T47D (cell line): ENCODE measurements around the gene SHMT1.

ENCODE experiments used
- DNase-seq, 2 experiments: peaks; one replicate each; pipeline versions ENCODE4 v3.0.0 to v3.0.0-alpha.2; 2011 to 2012; ENCODE audit warnings: low read depth in 1 of 2, low spot score in 1 of 2
- JUND ChIP-seq: IDR thresholded peaks from 2 replicates; pipeline ENCODE4 v1.6.1; 2012; ENCODE audit warnings: low read depth
- in situ Hi-C: cut with HindIII; loops from 2 replicates; pipeline ENCODE4 v1.10.0; 2016; ENCODE audit warnings: low sequenced_read_pairs, low pct_unique_long_range_greater_than_20kb

SHMT1 gene

DNA sequence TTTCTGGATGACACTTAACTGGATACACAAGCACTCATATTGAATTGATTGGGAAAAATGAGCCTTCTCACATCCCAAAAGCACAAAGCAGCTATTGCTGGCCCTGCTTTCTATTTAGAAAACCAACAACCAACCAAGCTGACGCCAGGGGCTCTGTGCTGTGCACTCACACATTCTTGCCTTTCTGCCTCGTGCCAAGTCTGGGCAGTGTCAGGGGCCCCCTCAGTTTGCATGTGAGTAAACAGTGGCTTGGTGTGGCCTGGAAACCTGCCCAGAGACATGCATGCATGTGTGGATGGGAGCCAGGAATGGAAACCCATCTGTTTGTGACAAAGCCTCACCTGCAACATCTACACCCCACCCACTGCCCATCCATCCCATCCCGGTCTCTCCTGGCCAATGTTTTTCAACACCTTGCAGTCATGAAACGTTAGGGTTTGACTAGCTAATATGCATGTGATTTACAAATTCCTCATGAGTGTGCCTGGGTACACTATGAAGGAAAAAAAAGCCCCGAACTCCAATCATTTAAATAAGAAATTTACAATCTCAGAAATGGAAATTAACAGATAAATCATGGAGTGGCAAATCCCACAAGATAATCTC, 82.5 kb downstream of the SHMT1 start:
- DNase-seq = no peak
- in situ Hi-C loops = no loop called here
- TF ChIP-seq JUND = no peak

DNA sequence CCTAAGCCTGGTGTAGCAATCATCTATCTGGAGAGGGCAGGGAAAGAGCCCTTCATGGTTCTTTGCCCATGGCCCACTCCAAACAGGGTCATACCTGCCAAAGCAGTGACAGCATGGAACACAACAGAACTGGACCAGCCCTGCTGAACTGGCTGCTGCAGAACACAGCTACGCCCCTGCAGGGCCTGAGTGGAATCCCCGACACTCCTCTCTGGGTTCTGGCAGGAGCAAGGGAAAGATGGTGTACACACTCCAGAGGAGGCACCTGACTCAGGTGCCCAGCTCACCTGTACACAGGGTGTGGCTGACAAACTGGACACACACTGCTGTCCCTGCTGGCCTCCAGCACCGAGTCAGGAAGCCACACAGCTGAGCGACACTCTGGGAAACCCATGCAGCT, 83.1 kb downstream of the SHMT1 start:
- in situ Hi-C loops = no loop called here
- no peak for DNase-seq
- no peak for TF ChIP-seq JUND

DNA sequence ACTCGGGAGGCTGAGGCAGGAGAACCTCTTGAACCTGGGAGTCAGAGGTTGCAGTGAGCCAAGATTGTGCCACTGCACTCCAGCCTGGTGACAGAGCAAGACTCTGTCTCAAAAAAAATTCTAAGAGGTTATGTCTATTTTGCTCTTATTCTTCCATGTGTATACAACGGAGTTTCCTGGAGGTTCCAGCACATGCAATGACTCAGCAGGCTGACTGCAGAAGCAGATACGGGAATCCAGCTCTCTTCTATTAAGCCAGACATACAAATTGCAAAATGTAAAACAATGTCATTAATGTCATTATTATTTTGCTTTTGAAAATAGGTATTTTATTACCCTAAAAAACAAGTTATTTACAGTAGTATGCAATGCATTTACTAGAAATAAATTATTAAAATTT, 84.5 kb downstream of the SHMT1 start:
- no peak for TF ChIP-seq JUND
- no peak for DNase-seq
- in situ Hi-C loops = no loop called here
